Measurements from ENCODE around the gene DAPP1.

GRCh38 chr4:99810536-99810935 is 6.1 kb upstream of the DAPP1 start:
- TF ChIP-seq RXRA (IDR thresholded peaks at IDR 0.05; ENCODE audit: insufficient read depth, low read depth, low read length) = no peak
- no peak for TF ChIP-seq POLR2AphosphoS5 (IDR thresholded peaks at IDR 0.05; ENCODE audit: low read depth, low read length)
- no peak for TF ChIP-seq CTCF (IDR thresholded peaks at IDR 0.05; ENCODE audit: control extremely low read depth in 1 of 3, insufficient read depth in 1 of 3, low read depth in 1 of 3, low read length in 3 of 3)
- TF ChIP-seq CBX5 (IDR thresholded peaks at IDR 0.05; ENCODE audit: low read depth, low read length) = no peak
- TF ChIP-seq YY1 (IDR thresholded peaks at IDR 0.05; ENCODE audit: low read depth, low read length) = no peak
- no peak for TF ChIP-seq POLR2A (IDR thresholded peaks at IDR 0.05; ENCODE audit: control extremely low read depth in 1 of 2, low read depth in 2 of 2, low read length in 2 of 2)
- TF ChIP-seq BRCA1 (IDR thresholded peaks at IDR 0.05; ENCODE audit: low read depth, low read length) = no peak
- no peak for TF ChIP-seq KDM5A (IDR thresholded peaks at IDR 0.05; ENCODE audit: low read length)
- no peak for TF ChIP-seq KDM1A (IDR thresholded peaks at IDR 0.05; ENCODE audit: borderline replicate concordance, low read length)

Measured in H1 (cell line).